ENCODE data around the gene CYB561D1.

The CYB561D1 gene

GRCh38 chr1:109477821-109478220 lies 16.1 kb upstream of the CYB561D1 start:
- H3K27me3 ChIP-seq (replicated peaks; ENCODE audit: insufficient read depth, low read length), result peaks cover 18% of the 10 kb centered on the region
- H3K4me1 ChIP-seq (ENCODE audit: low read length), result no peaks in the 10 kb centered on the region
- H3K4me3 ChIP-seq (ENCODE audit: low read length), result no peak overlapping the region
- no peak for TF ChIP-seq EZH2 (optimal IDR thresholded peaks at IDR 0.05; ENCODE audit: low read depth, low read length)
- TF ChIP-seq EZH2phosphoT487 (IDR thresholded peaks at IDR 0.05; ENCODE audit: low read length), result no peak
- H3K9ac ChIP-seq (ENCODE audit: low read length), result no peak overlapping the region
- no peak overlapping the region for H3K27ac ChIP-seq (ENCODE audit: low read length)
- no peaks in the 10 kb centered on the region for H3F3A ChIP-seq (ENCODE audit: insufficient read depth, low read length)
- H3K9me2 ChIP-seq (replicated peaks; ENCODE audit: insufficient read depth, low read length), result no peaks in the 10 kb centered on the region
- no peak overlapping the region for H3K4me2 ChIP-seq (ENCODE audit: low read depth, low read length)
- H3K79me2 ChIP-seq (ENCODE audit: low read length), result no peaks in the 10 kb centered on the region
- no peaks in the 10 kb centered on the region for H4K20me1 ChIP-seq (ENCODE audit: insufficient read depth, low read length)
- no peaks in the 10 kb centered on the region for H3K36me3 ChIP-seq (replicated peaks; ENCODE audit: insufficient read depth, low read length)
- H3K9me3 ChIP-seq (replicated peaks; ENCODE audit: insufficient read depth, low read length), result no peaks in the 10 kb centered on the region
- DNase-seq, result no peak
- H2AFZ ChIP-seq (ENCODE audit: low read length), result no peak overlapping the region

GRCh38 chr1:109478806-109479205 lies 15.1 kb upstream of the CYB561D1 start:
- Histone ChIP-seq H3F3A (ENCODE audit: insufficient read depth, low read length) (no peaks in the 10 kb centered on the region), H3K79me2 (ENCODE audit: low read length) (no peaks in the 10 kb centered on the region), H2AFZ (ENCODE audit: low read length) (no peak overlapping the region), H3K9me3 (replicated peaks; ENCODE audit: insufficient read depth, low read length) (no peaks in the 10 kb centered on the region), H3K27me3 (replicated peaks; ENCODE audit: insufficient read depth, low read length) (peaks cover 14% of the 10 kb centered on the region), H3K4me3 (ENCODE audit: low read length) (no peak overlapping the region), H3K9ac (ENCODE audit: low read length) (no peak overlapping the region), H3K9me2 (replicated peaks; ENCODE audit: insufficient read depth, low read length) (no peaks in the 10 kb centered on the region), H4K20me1 (ENCODE audit: insufficient read depth, low read length) (no peaks in the 10 kb centered on the region), H3K4me2 (ENCODE audit: low read depth, low read length) (no peak overlapping the region), H3K4me1 (ENCODE audit: low read length) (no peaks in the 10 kb centered on the region), H3K27ac (ENCODE audit: low read length) (no peak overlapping the region), H3K36me3 (replicated peaks; ENCODE audit: insufficient read depth, low read length) (no peaks in the 10 kb centered on the region)
- peak; percentile 47 for DNase-seq
- peak; percentile 12; the same call in 1 of the 2 replicates for TF ChIP-seq CTCF (IDR thresholded peaks at IDR 0.05; ENCODE audit: low read length)
- no peak for TF ChIP-seq EZH2phosphoT487 (IDR thresholded peaks at IDR 0.05; ENCODE audit: low read length)

- Histone ChIP-seq H3F3A (ENCODE audit: insufficient read depth, low read length) (no peaks in the 10 kb centered on the region), H4K20me1 (ENCODE audit: insufficient read depth, low read length) (no peaks in the 10 kb centered on the region), H3K9me3 (replicated peaks; ENCODE audit: insufficient read depth, low read length) (no peaks in the 10 kb centered on the region), H3K9ac (ENCODE audit: low read length) (no peak overlapping the region), H3K9me2 (replicated peaks; ENCODE audit: insufficient read depth, low read length) (no peaks in the 10 kb centered on the region), H2AFZ (ENCODE audit: low read length) (no peak overlapping the region), H3K79me2 (ENCODE audit: low read length) (0 out of 2 replicates have a peak, but pooled peaks cover under 1% of the 10 kb centered on the region), H3K4me1 (ENCODE audit: low read length) (no peaks in the 10 kb centered on the region), H3K4me2 (ENCODE audit: low read depth, low read length) (no peak overlapping the region), H3K36me3 (replicated peaks; ENCODE audit: insufficient read depth, low read length) (no peaks in the 10 kb centered on the region), H3K27me3 (replicated peaks; ENCODE audit: insufficient read depth, low read length) (peaks cover 14% of the 10 kb centered on the region), H3K27ac (ENCODE audit: low read length) (no peak overlapping the region), H3K4me3 (ENCODE audit: low read length) (no peak overlapping the region)
- no peak for DNase-seq
- TF ChIP-seq EZH2 (optimal IDR thresholded peaks at IDR 0.05; ENCODE audit: low read depth, low read length) (no peak), EZH2phosphoT487 (IDR thresholded peaks at IDR 0.05; ENCODE audit: low read length) (no peak), CTCF (IDR thresholded peaks at IDR 0.05; ENCODE audit: low read length) (no peak)
Measured at GRCh38 chr1:109479311-109479710, 14.6 kb upstream of the CYB561D1 start.

GRCh38 chr1:109479901-109480300 lies 14.0 kb upstream of the CYB561D1 start:
- Histone ChIP-seq H3K27me3 (replicated peaks; ENCODE audit: insufficient read depth, low read length) (peaks cover 10% of the 10 kb centered on the region), H3K4me3 (ENCODE audit: low read length) (no peak overlapping the region), H3K36me3 (replicated peaks; ENCODE audit: insufficient read depth, low read length) (no peaks in the 10 kb centered on the region), H3K9ac (ENCODE audit: low read length) (no peak overlapping the region), H3K9me3 (replicated peaks; ENCODE audit: insufficient read depth, low read length) (no peaks in the 10 kb centered on the region), H3K4me1 (ENCODE audit: low read length) (no peaks in the 10 kb centered on the region), H3K9me2 (replicated peaks; ENCODE audit: insufficient read depth, low read length) (no peaks in the 10 kb centered on the region), H2AFZ (ENCODE audit: low read length) (no peak overlapping the region), H3K79me2 (ENCODE audit: low read length) (0 out of 2 replicates have a peak, but pooled peaks cover 4% of the 10 kb centered on the region), H3K27ac (ENCODE audit: low read length) (no peak overlapping the region), H3F3A (ENCODE audit: insufficient read depth, low read length) (no peaks in the 10 kb centered on the region), H3K4me2 (ENCODE audit: low read depth, low read length) (no peak overlapping the region), H4K20me1 (ENCODE audit: insufficient read depth, low read length) (no peaks in the 10 kb centered on the region)
- DNase-seq, result no peak
- TF ChIP-seq EZH2 (optimal IDR thresholded peaks at IDR 0.05; ENCODE audit: low read depth, low read length) (no peak), CTCF (IDR thresholded peaks at IDR 0.05; ENCODE audit: low read length) (no peak), EZH2phosphoT487 (IDR thresholded peaks at IDR 0.05; ENCODE audit: low read length) (no peak)
